Tibial nerve (tissue), 4 donors: ENCODE results near the gene CERCAM. TPM values are rescaled to one million over a fixed set of nuclear protein-coding genes. Genes with fewer than 3 reads are reported as not detected.

ENCODE experiments used
- DNase-seq, 2 donors: peaks; one replicate each; pipeline ENCODE4 v3.0.0-alpha.2; 2019; ENCODE audit warnings: low spot score in 2 of 2
- H3K27ac ChIP-seq, 4 donors: fragments of 200-600 bp; sonication (generic) in 3 of 4; one replicate each; pipeline ENCODE4 v1.5.1; 2017 to 2019; ENCODE audit warnings: mild to moderate bottlenecking in 1 of 4
- H3K27me3 ChIP-seq, 2 donors: fragments of 200-600 bp; sonication (generic) in 1 of 2; one replicate each; pipeline versions ENCODE4 v1.5.1 to v1.6.0; 2017 to 2019
- H3K36me3 ChIP-seq, 3 donors: fragments of 200-600 bp; sonication (generic); one replicate each; pipeline ENCODE4 v1.5.1; 2018 to 2019
- H3K4me1 ChIP-seq, 4 donors: fragments of 200-600 bp; sonication (generic) in 3 of 4; one replicate each; pipeline ENCODE4 v1.5.1; 2017 to 2019
- H3K4me3 ChIP-seq, 4 donors: fragments of 200-600 bp; sonication (generic) in 3 of 4; one replicate each; pipeline ENCODE4 v1.5.1; 2017 to 2019; ENCODE audit warnings: mild to moderate bottlenecking in 1 of 4, moderate library complexity in 1 of 4
- H3K9me3 ChIP-seq, 4 donors: fragments of 200-600 bp; sonication (generic) in 3 of 4; one replicate each; pipeline ENCODE4 v1.5.1; 2017 to 2019
- EP300 ChIP-seq, 2 donors: sonication (generic); formaldehyde crosslinking; IDR thresholded peaks; one replicate each; pipeline ENCODE4 v1.6.1; 2017; ENCODE audit warnings: antibody characterized with exemption in 2 of 2, mild to moderate bottlenecking in 1 of 2
- POLR2A ChIP-seq, 2 donors: fragments of 450-650 bp; IDR thresholded peaks; one replicate each; pipeline ENCODE4 v1.6.1; 2017; ENCODE audit warnings: antibody characterized with exemption in 2 of 2, mild to moderate bottlenecking in 2 of 2, moderate library complexity in 2 of 2
- WGBS, 2 donors: methylation state at CpG; one replicate each; pipeline ENCODE4 v1.1.5; 2018; 5-methylcytosine and 5-hydroxymethylcytosine counted together
- total RNA-seq, 4 donors: library from RNA; depleted of rRNA; stranded (reverse); fragments of >200 nt; gene quantifications; one replicate each; pipeline ENCODE4 v1.1.0, GENCODE V29; 2016
- TF ChIP-seq, protein P1 (sequence below), 5 experiments: fragments of 200-600 bp in 3 of 5; fragments of 450-650 bp in 2 of 5; sonication (generic) in 3 of 5; IDR thresholded peaks; one replicate each; pipeline ENCODE4 v1.5.1; 2016 to 2019; ENCODE audit warnings: antibody characterized with exemption in 5 of 5, mild to moderate bottlenecking in 3 of 5, moderate library complexity in 2 of 5

Gene CERCAM
- total RNA-seq, 4 donors from 2014 or later: 23.7 to 48.2 (median 31.6) TPM

- Histone ChIP-seq H3K36me3 (peaks cover 0 to 94% (median 10%) of the 10 kb centered on the region in 3 donors), H3K27me3 (no peaks in the 10 kb centered on the region)
- TF ChIP-seq, protein P1, sequence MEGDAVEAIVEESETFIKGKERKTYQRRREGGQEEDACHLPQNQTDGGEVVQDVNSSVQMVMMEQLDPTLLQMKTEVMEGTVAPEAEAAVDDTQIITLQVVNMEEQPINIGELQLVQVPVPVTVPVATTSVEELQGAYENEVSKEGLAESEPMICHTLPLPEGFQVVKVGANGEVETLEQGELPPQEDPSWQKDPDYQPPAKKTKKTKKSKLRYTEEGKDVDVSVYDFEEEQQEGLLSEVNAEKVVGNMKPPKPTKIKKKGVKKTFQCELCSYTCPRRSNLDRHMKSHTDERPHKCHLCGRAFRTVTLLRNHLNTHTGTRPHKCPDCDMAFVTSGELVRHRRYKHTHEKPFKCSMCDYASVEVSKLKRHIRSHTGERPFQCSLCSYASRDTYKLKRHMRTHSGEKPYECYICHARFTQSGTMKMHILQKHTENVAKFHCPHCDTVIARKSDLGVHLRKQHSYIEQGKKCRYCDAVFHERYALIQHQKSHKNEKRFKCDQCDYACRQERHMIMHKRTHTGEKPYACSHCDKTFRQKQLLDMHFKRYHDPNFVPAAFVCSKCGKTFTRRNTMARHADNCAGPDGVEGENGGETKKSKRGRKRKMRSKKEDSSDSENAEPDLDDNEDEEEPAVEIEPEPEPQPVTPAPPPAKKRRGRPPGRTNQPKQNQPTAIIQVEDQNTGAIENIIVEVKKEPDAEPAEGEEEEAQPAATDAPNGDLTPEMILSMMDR (IDR thresholded peaks at IDR 0.05): no peak
- no peak for TF ChIP-seq POLR2A (IDR thresholded peaks at IDR 0.05)
- TF ChIP-seq EP300 (IDR thresholded peaks at IDR 0.05): no peak
These were observed 55.2 kb downstream of the CERCAM start for GRCh38 chr9:128475867-128476266.

GRCh38 chr9:128479262-128479661 lies 58.6 kb downstream of the CERCAM start:
- peaks cover 2 to 98% (median 20%) of the 10 kb centered on the region in 3 donors for H3K36me3 ChIP-seq
- WGBS, 2 donors: 63 to 92% methylated on average over 1 of the region's 1 CpG
- no peak for DNase-seq

More at GRCh38 chr9:128475867-128476266, 55.2 kb downstream of the CERCAM start:
- Histone ChIP-seq H3K9me3 (no peaks in the 10 kb centered on the region), H3K4me3 (no peak overlapping the region), H3K4me1 (no peaks in the 10 kb centered on the region), H3K27ac (no peak overlapping the region)
- 96 to 97% methylated on average over 7 of the region's 7 CpGs for WGBS, 2 donors
- no peak for DNase-seq

DNA sequence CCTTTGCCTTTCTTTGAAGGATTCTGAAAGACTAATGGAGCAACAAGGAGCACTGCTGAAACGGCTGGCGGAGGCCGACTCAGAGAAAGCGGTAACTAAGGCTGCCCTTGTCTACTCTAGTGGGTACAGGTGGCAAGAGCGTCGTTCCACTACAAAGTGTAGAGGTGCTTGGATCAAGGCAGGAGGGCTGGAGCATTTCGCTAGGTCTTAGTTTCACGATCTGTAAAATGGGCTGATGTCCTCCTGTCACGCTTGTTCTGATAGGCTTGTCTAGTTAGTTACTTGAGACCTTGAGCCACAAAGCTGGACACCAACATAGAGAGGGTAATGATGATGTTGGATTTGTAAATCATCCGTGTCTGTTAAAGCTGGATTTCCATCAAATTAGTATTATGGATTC lies 60.9 kb downstream of the CERCAM start:
- DNase-seq: no peak
- H3K36me3 ChIP-seq: peaks cover 2 to 98% (median 20%) of the 10 kb centered on the region in 3 donors
- no peaks in the 10 kb centered on the region for H3K9me3 ChIP-seq
- H3K4me3 ChIP-seq: no peak overlapping the region
- WGBS, 2 donors: 95 to 97% methylated on average over 10 of the region's 10 CpGs
- no peaks in the 10 kb centered on the region for H3K27me3 ChIP-seq
- H3K4me1 ChIP-seq: no peaks in the 10 kb centered on the region
- no peak overlapping the region for H3K27ac ChIP-seq
- TF ChIP-seq, protein P1 (IDR thresholded peaks at IDR 0.05): no peak
- TF ChIP-seq POLR2A (IDR thresholded peaks at IDR 0.05): no peak
- no peak for TF ChIP-seq EP300 (IDR thresholded peaks at IDR 0.05)

More at GRCh38 chr9:128479262-128479661, 58.6 kb downstream of the CERCAM start:
- Histone ChIP-seq H3K4me3 (no peak overlapping the region), H3K27me3 (no peaks in the 10 kb centered on the region), H3K27ac (no peak overlapping the region), H3K4me1 (no peaks in the 10 kb centered on the region), H3K9me3 (no peaks in the 10 kb centered on the region)
- TF ChIP-seq, protein P1 (IDR thresholded peaks at IDR 0.05): no peak

DNA sequence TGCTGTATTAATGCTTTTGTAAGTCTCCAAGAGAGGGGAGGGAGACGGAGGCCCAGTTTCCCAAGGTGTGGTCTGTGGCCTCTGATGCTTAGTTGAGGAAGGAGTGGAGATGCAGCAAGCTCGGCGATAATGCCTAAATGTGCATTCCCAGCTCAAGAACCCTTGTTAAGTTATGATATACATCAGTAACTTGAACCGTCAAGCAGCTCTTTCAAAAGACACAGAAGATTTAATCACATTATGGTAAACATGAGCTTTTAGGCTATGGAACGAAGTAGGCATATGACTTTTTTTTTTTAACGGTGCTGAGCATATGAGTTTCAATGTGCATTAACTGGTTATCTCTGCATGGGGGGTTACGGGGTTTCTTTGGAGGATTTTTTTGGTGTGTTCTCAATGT lies 61.5 kb downstream of the CERCAM start:
- H3K4me1 ChIP-seq: no peaks in the 10 kb centered on the region
- TF ChIP-seq, protein P1 (IDR thresholded peaks at IDR 0.05): no peak
- TF ChIP-seq EP300 (IDR thresholded peaks at IDR 0.05) (no peak), POLR2A (IDR thresholded peaks at IDR 0.05) (no peak)
- no peak overlapping the region for H3K4me3 ChIP-seq
- H3K27ac ChIP-seq: no peak overlapping the region
- WGBS, 2 donors: 95 to 97% methylated on average over 7 of the region's 7 CpGs
- DNase-seq: no peak
- H3K27me3 ChIP-seq: no peaks in the 10 kb centered on the region
- H3K36me3 ChIP-seq: peaks cover 2 to 98% (median 16%) of the 10 kb centered on the region in 3 donors
- H3K9me3 ChIP-seq: no peaks in the 10 kb centered on the region

DNA sequence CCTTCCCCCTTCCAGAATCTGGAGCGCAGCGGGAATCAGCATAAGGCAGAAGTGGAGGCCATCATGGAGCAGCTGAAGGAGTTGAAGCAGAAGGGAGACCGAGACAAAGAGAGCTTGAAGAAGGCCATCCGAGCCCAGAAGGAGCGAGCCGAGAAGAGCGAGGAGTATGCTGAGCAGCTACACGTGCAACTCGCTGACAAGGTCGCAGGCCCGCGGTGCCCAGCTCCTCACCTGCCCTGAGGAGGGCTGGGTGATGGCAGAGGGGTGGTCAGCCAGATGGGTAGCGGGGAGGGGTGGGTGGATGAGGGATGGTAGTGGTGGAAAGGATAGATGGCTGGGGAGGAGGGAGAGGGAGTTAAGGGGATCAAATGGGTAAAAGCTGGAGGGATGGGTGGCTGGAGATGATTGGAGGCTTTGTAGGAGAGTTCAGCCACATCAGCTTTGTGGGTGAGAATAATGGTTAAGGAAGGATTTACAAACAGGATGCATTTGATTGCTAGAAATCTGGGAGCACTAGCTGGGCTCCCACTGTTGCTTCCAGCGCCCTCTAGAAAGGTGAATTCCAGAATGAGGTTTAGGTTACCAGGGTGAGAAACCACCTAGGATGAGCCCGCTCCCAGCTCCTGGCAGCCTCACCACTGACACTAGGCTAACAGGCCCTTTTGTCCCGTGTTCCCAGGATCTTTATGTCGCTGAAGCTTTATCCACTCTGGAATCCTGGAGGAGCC lies 64.2 kb downstream of the CERCAM start:
- 89 to 94% methylated on average over 17 of the region's 17 CpGs for WGBS, 2 donors
- Histone ChIP-seq H3K36me3 (peaks cover 2 to 98% (median 10%) of the 10 kb centered on the region in 3 donors), H3K4me1 (no peaks in the 10 kb centered on the region), H3K9me3 (no peaks in the 10 kb centered on the region), H3K4me3 (no peak overlapping the region), H3K27me3 (no peaks in the 10 kb centered on the region), H3K27ac (no peak overlapping the region)
- no peak for DNase-seq
- TF ChIP-seq EP300 (IDR thresholded peaks at IDR 0.05): no peak
- no peak for TF ChIP-seq POLR2A (IDR thresholded peaks at IDR 0.05)
- TF ChIP-seq, protein P1 (IDR thresholded peaks at IDR 0.05): no peak
